IPS-18c (cell line): Measurements from ENCODE around the gene TRIO.

Source experiments
- H3K4me3 ChIP-seq: 2 replicates; pipeline ENCODE4 v1.7.0; 2013; ENCODE audit warnings: low read depth, mild to moderate bottlenecking, low read length, moderate library complexity; ENCODE audit not compliant: insufficient read depth
- H3K9me3 ChIP-seq: one replicate; pipeline ENCODE4 v1.6.1; 2013; ENCODE audit warnings: mild to moderate bottlenecking, low read length, moderate library complexity; ENCODE audit not compliant: control insufficient read depth, insufficient read depth

Gene TRIO

DNA sequence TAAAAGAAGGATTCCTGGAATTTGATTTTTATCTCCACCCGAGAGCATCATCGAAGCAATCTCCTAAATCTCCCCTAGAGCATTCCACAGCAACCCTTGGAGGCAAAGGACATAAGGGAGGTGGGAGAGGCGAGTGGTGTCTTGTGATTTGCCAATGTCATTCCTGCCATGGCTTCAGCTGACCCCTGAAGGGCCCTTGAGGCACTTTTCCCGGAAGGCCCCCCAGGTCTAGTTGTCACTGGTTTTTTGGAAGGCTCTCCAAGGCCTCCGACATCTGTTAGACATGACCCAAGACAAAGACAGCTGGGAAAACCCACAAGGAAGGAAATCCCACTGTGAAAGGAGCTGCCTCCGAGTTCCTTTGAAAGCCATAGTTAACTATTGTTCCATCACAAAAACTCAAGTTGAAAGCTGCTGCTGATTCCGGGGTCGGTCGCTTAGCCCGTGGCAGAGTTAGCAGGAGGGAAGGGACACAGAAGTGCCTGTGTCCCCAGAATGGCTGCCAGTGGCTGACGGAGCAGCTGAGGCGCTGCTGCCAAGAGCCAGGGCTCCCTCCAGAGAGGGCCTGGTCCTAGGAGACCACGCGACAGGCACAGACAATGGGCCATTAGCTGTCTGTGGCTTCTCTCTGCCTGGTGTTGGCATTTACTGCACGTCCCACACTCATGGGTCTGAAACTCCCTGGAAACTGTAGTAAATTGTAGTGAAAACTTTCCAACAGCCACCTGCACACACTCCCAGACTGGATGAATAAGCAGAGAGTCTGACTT lies 24.4 kb upstream of the TRIO start:
- no peak overlapping the region for H3K4me3 ChIP-seq
- no peaks in the 10 kb centered on the region for H3K9me3 ChIP-seq

DNA sequence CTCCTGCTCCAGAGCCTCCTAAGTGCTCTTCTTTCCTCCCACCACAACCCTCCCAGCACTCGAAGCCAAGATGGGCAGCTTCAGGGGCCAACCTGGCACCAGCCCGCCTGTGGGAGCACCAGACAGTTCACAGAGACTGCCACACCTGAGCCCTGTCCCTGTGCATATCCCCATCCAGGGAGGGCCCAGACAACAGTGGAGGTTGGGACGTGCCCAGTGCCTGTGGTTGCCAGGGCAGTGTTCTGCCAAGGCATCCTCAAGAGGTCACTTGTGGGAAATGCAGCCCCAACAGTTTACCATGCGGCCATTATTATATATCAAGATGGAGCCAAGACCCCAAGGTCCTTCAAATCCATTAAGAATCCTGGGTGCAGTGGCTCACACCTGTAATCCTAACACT lies 23.0 kb upstream of the TRIO start:
- no peaks in the 10 kb centered on the region for H3K9me3 ChIP-seq
- no peak overlapping the region for H3K4me3 ChIP-seq

DNA sequence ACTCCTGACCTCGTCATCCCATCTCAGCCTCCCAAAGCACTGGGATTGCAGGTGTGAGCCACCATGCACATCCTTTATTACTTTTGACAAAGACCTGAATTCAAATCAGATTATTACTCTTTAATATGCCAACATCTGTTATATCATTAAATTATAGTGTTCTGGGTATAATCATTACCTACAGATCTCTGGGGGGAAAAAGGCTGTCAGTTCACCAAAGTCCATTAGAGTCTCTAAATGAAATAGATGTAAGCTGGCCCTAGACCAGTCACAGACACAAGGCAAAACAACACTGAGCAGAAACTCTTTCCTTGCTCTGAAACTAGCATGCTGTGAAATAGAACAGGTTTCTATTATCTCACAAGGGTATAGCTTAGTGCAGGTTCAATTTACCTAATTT lies 21.6 kb upstream of the TRIO start:
- Histone ChIP-seq H3K9me3 (no peaks in the 10 kb centered on the region), H3K4me3 (no peak overlapping the region)

DNA sequence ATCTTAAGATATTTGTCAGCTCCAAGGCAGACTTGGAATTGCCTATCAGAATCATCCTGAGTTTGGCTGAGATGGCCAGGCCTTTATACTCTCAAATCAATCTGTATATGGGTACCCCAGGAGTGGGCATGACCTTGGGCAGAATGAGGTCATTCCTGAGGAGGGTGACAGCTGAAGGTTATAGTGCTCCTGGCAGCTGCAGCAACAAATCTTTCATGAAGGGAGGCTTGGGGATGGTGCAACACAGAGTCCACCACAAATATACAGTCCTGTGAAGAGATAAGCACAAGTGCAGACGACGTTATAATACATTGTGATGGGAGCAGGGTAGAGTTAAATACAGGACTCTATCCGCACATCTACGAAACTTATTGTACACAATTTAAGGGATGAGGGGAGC lies 21.1 kb upstream of the TRIO start:
- H3K9me3 ChIP-seq: no peaks in the 10 kb centered on the region
- no peak overlapping the region for H3K4me3 ChIP-seq

DNA sequence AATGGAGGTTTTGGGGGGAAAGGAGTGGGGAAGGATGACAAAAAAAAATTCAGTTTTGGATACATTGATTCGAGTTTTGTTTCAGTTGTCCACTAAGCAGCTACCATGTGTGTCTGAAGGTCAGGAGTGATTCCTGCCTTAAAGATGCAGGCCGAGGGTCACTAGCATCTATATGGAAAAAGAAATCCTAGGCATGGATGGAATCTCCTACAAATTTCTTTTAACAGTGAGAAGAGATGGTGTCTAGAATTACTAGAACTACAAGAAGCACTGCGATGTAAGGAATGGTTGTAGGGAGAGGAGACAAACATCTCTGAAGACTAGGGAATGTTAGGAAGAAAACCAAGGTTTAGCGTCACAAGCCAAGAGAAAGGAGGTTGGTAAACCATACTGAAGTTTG lies 19.6 kb upstream of the TRIO start:
- no peak overlapping the region for H3K4me3 ChIP-seq
- no peaks in the 10 kb centered on the region for H3K9me3 ChIP-seq

DNA sequence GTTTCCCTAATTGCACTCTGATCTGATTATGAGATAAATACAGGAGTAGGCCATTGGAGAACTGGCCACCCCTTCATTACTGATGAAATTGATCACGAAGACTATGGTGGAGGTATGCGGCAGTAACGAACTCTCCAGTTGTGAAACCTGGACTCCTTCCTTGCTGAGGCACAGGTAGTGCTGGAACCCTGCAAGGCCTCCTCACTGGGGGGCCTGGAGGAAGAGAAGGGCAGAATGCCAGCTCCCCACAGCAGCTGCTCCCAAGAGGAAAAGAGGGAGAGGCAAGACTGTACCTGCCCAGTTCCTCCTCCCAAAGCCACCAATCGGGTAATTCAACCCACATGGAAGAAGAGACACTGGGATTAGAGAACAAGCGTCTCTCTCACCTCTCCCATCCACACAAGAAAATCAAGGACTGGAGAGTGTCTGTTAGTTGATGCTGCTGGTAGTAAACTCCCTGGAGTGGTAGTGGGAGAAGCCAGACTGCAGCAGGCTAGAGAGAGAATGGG lies 19.1 kb upstream of the TRIO start:
- H3K4me3 ChIP-seq: no peak overlapping the region
- H3K9me3 ChIP-seq: no peaks in the 10 kb centered on the region

DNA sequence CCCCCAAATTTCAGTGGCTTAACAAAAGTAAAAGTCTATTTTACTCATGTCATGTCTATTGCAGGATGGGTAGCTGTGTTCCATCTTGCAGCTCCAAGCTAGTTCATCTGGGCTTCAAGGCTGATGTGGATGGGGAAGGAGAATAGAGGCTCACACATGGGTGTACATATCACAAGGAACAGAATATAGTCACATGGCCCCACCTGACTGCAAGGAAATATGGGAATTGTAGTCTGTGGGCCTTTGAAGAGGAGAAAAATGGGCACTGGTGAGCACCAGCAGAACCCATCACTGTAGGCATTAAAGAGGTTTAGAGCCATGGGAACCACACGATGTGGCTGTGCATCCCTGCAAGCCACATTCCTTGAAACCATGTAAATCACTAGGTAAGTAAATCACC lies 17.9 kb upstream of the TRIO start:
- Histone ChIP-seq H3K9me3 (no peaks in the 10 kb centered on the region), H3K4me3 (no peak overlapping the region)

DNA sequence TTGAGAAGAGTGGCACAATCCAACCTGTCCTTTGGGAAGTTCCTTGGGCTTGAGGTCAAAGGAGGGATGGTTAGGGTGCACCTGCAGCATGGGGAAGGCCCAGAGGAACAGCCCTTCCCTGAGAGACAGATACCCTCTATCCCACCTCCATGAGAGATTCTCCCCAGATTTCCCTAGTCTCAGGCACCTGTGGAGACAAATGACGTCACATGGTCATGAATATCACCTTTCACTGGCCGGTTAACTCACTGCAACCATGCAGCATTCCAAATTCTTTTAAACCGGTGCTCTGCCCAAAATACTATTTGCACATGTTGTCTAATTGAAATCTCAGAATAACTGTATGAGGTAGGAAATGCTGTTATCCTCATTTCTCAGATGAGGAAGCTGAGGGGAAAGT lies 15.6 kb upstream of the TRIO start:
- no peaks in the 10 kb centered on the region for H3K9me3 ChIP-seq
- no peak overlapping the region for H3K4me3 ChIP-seq

DNA sequence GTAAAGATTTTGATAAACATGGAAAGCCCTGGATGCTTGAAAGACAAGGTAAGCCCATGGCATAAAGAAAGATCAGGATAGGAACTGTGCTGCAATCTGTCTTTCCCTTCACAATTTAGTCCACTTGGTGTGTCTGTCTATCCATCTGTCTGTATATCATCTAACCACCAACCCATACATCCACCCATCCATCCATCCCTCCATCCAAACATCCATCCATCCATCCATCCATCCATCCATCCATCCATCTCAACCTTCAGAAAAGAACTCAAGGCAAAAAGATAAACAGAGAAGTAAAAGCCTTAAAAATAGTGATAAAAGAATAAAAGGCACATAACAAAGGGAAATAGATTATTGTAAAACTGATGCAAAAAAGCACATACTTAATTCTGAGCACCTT lies 15.1 kb upstream of the TRIO start:
- H3K4me3 ChIP-seq: no peak overlapping the region
- H3K9me3 ChIP-seq: no peaks in the 10 kb centered on the region

DNA sequence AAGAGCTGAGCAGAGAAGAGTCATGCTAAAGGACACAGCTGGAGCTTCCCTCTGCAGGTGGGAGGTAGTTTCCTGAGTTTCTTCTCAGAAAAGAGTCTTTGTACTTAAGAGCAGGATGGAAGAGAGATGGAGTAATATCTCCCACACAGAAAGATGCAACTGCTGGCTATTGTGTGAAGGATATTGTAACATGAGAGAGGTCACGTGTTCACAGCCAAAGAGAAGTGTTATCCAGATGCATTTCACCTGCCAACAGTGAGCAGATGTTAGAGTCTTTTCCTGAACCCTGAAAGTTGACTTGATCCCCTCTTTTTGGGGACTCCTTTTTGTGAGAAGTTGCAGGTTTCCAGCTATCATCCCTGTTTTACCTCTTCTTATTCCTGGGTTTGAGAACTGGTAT lies 14.0 kb upstream of the TRIO start:
- Histone ChIP-seq H3K4me3 (no peak overlapping the region), H3K9me3 (no peaks in the 10 kb centered on the region)

DNA sequence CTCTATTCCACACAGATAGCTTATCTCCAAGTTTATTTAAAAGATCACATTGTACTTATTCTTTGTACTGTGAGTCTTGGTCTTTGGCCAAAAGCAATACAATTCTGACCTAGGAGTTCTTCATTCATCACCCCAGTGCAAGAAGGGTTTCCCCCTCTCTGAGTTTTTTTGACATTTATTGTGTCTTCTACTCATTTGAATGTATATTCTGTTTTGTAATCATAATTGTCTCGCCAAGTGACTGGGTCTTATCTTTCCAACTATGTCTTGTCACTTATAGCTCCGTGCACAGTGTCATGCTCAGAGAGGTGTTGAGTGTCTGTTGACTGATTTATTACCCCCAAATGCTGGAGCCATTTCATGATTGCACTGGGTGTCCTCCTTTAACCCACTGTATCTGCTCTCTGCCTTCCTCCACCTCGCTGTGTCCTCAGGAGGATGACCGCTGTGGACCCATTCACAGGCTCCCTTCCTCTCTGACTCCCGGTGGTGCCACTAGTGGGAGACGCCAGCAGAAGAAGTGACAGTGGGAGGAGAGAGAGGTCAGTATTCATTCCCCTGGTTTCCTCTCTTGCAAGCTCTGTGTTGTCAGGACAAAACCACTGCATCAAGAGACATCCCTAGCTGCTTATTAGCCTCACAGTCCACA lies 11.2 kb upstream of the TRIO start:
- Histone ChIP-seq H3K9me3 (no peaks in the 10 kb centered on the region), H3K4me3 (no peak overlapping the region)

DNA sequence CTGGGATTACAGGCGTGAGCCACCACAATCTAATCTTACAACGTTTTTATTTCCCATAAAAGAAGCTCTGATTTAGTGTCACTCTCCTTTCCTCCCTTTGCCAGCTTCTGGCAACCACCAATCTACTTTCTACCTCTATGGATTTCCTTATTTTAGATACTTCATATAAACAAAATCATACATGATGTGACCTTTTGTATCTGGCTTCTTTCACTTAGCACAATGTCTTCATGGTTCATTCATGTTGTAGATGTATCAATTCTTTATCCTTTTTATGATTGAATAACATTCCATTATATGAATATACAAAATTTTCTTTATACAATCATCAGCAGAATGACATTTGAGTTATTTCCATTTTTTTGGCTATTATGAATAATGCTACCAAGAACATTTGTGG lies 9.7 kb upstream of the TRIO start:
- H3K9me3 ChIP-seq: no peaks in the 10 kb centered on the region
- no peak overlapping the region for H3K4me3 ChIP-seq

DNA sequence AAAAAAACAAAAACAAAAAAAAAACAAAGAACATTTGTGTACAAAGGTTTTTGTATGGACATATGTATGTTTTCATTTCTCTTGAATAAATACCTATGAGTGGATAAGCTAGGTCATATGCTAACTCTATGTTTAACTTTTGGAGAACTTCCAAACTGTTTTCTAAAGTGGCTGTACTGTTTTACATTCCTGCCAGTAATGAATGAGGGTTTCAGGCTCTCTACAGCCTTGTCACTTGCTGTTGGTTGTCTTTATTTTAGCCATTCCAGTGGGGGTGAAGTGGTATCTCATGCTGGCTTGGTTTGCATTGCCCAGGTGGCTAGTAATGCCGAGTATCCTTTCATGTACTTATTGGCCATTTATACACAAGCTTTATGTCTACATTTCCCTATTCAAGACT lies 9.1 kb upstream of the TRIO start:
- Histone ChIP-seq H3K4me3 (no peak overlapping the region), H3K9me3 (no peaks in the 10 kb centered on the region)

DNA sequence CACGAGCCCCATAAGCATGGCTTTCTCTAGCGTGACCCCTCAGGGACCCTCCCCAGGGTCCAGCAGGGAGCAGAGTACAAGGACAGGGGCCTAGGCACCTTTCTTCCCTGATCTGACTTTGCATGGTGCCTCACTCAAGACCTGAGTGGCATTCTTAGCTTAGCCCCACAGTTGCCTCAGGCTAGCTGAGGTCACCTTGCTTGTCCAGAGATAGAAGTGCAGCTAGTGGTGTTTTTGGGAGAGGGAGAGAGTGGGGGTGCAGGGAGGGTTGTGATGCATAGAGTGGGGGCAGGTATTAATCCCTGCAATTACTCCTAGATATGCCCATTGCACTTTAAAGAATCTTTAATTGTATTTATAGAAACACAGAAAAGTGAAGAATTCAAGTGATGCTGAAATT lies 8.4 kb upstream of the TRIO start:
- H3K9me3 ChIP-seq: no peaks in the 10 kb centered on the region
- no peak overlapping the region for H3K4me3 ChIP-seq

DNA sequence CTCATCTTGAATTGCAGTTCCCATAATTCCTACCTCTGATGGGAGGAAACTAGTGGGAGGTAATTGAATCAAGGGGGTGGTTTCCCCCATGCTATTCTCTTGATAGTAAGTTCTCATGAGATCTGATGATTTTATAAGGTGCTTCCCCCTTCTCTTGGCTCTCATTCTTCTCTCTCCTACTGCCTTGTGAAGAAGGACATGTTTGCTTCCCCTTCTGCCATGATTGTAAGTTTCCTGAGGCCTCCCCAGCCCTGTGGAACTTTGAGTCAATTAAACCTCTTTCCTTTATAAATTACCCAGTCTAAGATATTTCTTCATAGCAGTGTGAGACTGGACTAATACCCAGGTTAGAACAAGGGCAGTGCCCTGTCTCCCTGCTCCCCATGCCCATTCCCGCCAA lies 7.5 kb upstream of the TRIO start:
- Histone ChIP-seq H3K4me3 (no peak overlapping the region), H3K9me3 (no peaks in the 10 kb centered on the region)

DNA sequence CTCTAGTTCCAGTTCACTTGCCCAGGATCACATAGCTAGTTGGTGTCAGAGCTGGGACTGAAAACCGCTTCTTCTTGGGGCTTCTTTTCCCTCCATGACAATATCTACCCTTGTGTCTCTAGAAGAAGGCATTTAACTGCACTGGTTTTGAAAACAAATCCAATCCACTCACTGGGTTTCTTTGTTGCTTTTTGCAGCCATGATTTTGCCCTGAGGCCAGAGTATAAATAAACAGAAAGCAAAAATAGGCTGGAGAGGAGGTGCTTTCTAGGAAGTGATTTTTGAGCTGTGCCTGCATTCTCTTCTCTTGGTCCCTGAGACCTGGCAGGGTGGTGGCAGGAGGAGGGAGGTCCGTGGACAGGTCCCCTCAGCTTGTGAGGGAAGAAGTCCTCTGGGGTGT lies 6.9 kb upstream of the TRIO start:
- Histone ChIP-seq H3K4me3 (no peak overlapping the region), H3K9me3 (no peaks in the 10 kb centered on the region)

DNA sequence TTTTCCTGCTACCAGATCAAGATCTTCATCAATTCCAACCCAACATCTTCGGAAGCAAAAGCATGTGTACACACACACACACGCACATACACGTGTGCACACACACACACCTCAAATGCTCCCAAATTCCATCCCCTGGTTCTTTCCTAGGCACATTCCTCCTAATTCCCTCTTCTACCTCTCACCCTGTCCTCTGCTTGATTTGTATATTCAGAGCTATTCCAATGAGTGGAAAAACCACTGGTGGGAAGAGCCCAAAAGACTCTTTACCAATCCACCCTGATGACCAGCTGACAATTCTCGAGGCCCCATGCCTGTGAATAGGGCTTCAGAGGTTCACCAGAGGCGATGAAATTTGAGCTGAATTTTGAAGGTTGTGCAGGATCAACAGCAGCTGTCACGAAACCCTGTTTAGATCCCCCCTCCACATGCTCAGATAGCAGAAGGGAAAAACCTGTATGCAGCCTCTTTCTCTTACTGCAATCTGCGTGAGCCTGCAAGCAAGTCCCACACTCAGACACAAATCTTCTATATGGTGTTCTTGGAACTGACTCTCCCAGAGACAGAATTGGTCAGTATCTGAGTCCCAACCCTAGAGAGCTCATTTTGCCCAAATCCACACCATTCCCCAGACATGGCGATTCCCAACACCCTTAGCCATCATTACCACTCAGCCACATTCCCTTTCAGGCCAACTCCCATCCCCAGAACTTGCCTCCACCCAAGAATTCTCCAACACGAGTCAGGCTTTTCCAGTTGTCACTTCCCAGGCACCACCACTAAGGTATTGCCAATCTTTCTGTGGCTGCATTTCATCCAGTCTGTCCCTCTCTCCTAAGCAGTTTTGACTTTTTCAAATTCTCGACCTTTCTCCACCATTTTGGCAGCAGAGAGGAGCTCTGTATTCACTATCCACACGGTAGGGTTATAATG lies 4.3 kb upstream of the TRIO start:
- no peaks in the 10 kb centered on the region for H3K9me3 ChIP-seq
- no peak overlapping the region for H3K4me3 ChIP-seq

DNA sequence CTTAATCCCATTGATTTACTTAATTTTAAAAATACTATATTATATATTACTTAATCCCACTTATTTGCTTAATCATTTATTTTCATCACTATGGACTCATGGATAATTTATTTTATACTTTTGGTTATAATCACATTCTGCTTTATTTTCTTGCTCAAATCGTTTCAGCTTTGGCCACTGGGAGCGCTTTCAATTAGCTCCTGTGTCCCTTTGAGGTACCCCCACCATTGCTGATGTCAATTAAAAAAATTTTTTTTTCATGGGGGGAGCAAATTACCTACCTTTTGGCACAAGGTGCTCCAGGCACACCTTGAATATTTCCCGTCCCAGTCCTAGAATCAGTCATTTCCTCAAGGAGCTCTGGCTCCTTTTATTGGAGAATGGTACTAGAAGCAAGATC lies 1.4 kb upstream of the TRIO start:
- Histone ChIP-seq H3K4me3 (no peak overlapping the region), H3K9me3 (no peaks in the 10 kb centered on the region)
